ENCODE data around the gene LRRC38.

GRCh38 chr1:13520985-13521384 is 7.2 kb upstream of the LRRC38 start:
- no peak for TF ChIP-seq POLR2AphosphoS5 (IDR thresholded peaks at IDR 0.05; ENCODE audit: low read depth, low read length)
- TF ChIP-seq REST (IDR thresholded peaks at IDR 0.05; ENCODE audit: insufficient read depth in 1 of 2, low read depth in 2 of 2, low read length in 2 of 2) = no peak
